GM23338 (cell line): ENCODE results near the gene YLPM1. TPM values are rescaled to one million over a fixed set of nuclear protein-coding genes. Genes with fewer than 3 reads are reported as not detected.

Source experiments
- polyA plus RNA-seq: library from polyadenylated mRNA; unstranded; fragments of >200 nt; fragmentation: Nextera tagmentation; extraction: Ambion mirVana; gene quantifications from 2 replicates; pipeline ENCODE4 v1.2.1, GENCODE V29; 2016
- total RNA-seq: library from RNA; depleted of rRNA; stranded (reverse); fragments of >200 nt; shearing (Covaris generic); gene quantifications from 2 replicates; pipeline ENCODE4 v1.2.3, GENCODE V29; 2014; rRNA removed

YLPM1 gene
- total and polyA plus RNA-seq, 2 experiments from 2014 or later, result 39.2 to 58.4 TPM

Other genes starting within 250 kb of the YLPM1 start
- gene LTBP2, start 151.1 kb upstream of the YLPM1 start, total RNA-seq, result 0.49 and 2.1 TPM in 2 replicates
- 0.27 and 0.35 TPM in 2 replicates for gene LTBP2, start 151.1 kb upstream of the YLPM1 start, polyA plus RNA-seq
- 23.6 and 26.3 TPM in 2 replicates for gene AREL1, start 50.2 kb upstream of the YLPM1 start, total RNA-seq
- 6.8 and 7.5 TPM in 2 replicates for gene AREL1, start 50.2 kb upstream of the YLPM1 start, polyA plus RNA-seq
- 58.7 and 61.3 TPM in 2 replicates for gene FCF1, start 50.2 kb upstream of the YLPM1 start, total RNA-seq
- gene FCF1, start 50.2 kb upstream of the YLPM1 start, polyA plus RNA-seq, result 30.3 and 31.5 TPM in 2 replicates
- 0.31 TPM in 1 of 2 replicates, not detected in the other for gene PROX2, start 112.8 kb downstream of the YLPM1 start, total RNA-seq
- gene PROX2, start 112.8 kb downstream of the YLPM1 start, polyA plus RNA-seq, result 0.06 and 0.09 TPM in 2 replicates
- 102 and 106 TPM in 2 replicates for gene DLST, start 118.6 kb downstream of the YLPM1 start, total RNA-seq
- 11.2 TPM in 2 replicates for gene DLST, start 118.6 kb downstream of the YLPM1 start, polyA plus RNA-seq
- gene RPS6KL1, start 159.9 kb downstream of the YLPM1 start, total RNA-seq, result 6.5 and 11.6 TPM in 2 replicates
- 4.6 and 5.6 TPM in 2 replicates for gene RPS6KL1, start 159.9 kb downstream of the YLPM1 start, polyA plus RNA-seq
- 6.3 and 9.5 TPM in 2 replicates for gene PGF, start 192.3 kb downstream of the YLPM1 start, total RNA-seq
- gene PGF, start 192.3 kb downstream of the YLPM1 start, polyA plus RNA-seq, result 2.9 and 5.1 TPM in 2 replicates
- gene EIF2B2, start 239.6 kb downstream of the YLPM1 start, total RNA-seq, result 39.2 and 41.4 TPM in 2 replicates
- 36.4 and 40.5 TPM in 2 replicates for gene EIF2B2, start 239.6 kb downstream of the YLPM1 start, polyA plus RNA-seq